H9 (cell line): Measurements from ENCODE around the gene PHF24. TPM values are rescaled to one million over a fixed set of nuclear protein-coding genes. Genes with fewer than 3 reads are reported as not detected.
A peak's percentile ranks its signal among the peaks of the same experiment; 100 is the strongest.

Source experiments
- DNase-seq: peaks from one replicate; pipeline ENCODE4 v3.0.0-alpha.2; 2017
- H2AFZ ChIP-seq: one replicate; pipeline ENCODE4 v1.6.1; 2013; ENCODE audit warnings: mild to moderate bottlenecking, low read length, control low read depth, moderate library complexity
- H2AK5ac ChIP-seq: 2 replicates; pipeline ENCODE4 v1.6.1; 2013; ENCODE audit warnings: low read length, control low read depth, mixed read lengths; ENCODE audit not compliant: insufficient read length
- H2BK120ac ChIP-seq: one replicate; pipeline ENCODE4 v1.6.1; 2013; ENCODE audit warnings: low read depth, mild to moderate bottlenecking, low read length, control low read depth, inconsistent platforms; ENCODE audit not compliant: poor library complexity, severe bottlenecking
- H2BK12ac ChIP-seq: 2 replicates; pipeline ENCODE4 v1.6.1; 2013; ENCODE audit warnings: low read length, control low read depth, mixed read lengths, low read depth; ENCODE audit not compliant: insufficient read length
- H2BK15ac ChIP-seq: 2 replicates; pipeline ENCODE4 v1.6.1; 2013; ENCODE audit warnings: low read depth, low read length, control low read depth
- H2BK20ac ChIP-seq: one replicate; pipeline ENCODE4 v1.6.1; 2013; ENCODE audit warnings: low read depth, mild to moderate bottlenecking, low read length, control low read depth, inconsistent platforms; ENCODE audit not compliant: poor library complexity, severe bottlenecking
- H2BK5ac ChIP-seq: 2 replicates; pipeline ENCODE4 v1.6.1; 2013; ENCODE audit warnings: low read length, control low read depth, mixed read lengths; ENCODE audit not compliant: insufficient read length
- H3K14ac ChIP-seq: 2 replicates; pipeline ENCODE4 v1.6.1; 2013; ENCODE audit warnings: low read length, control low read depth; ENCODE audit not compliant: insufficient read depth
- H3K18ac ChIP-seq: 2 replicates; pipeline ENCODE4 v1.6.1; 2013; ENCODE audit warnings: low read depth, mild to moderate bottlenecking, mixed read lengths, low read length, control low read depth; ENCODE audit not compliant: insufficient read length
- H3K23ac ChIP-seq: 2 replicates; pipeline ENCODE4 v1.6.1; 2013; ENCODE audit warnings: low read length, control low read depth, mixed read lengths, low read depth; ENCODE audit not compliant: insufficient read length
- H3K23me2 ChIP-seq: 2 replicates; pipeline ENCODE4 v1.6.1; 2013; ENCODE audit warnings: low read depth, mild to moderate bottlenecking, mixed read lengths, low read length, control low read depth; ENCODE audit not compliant: insufficient read length, poor library complexity, severe bottlenecking
- H3K27ac ChIP-seq: 2 replicates; pipeline ENCODE4 v1.5.1; 2013; ENCODE audit warnings: low read length, control low read depth, mixed read lengths, low read depth; ENCODE audit not compliant: insufficient read length
- H3K27me3 ChIP-seq: 2 replicates; pipeline ENCODE4 v1.6.1; 2013; ENCODE audit warnings: low read length, control low read depth, inconsistent platforms; ENCODE audit not compliant: insufficient read depth
- H3K4ac ChIP-seq: 2 replicates; pipeline ENCODE4 v1.6.1; 2013; ENCODE audit warnings: low read depth, mild to moderate bottlenecking, control low read depth, inconsistent platforms, low read length, moderate library complexity
- H3K4me1 ChIP-seq: 2 replicates; pipeline ENCODE4 v1.6.1; 2013; ENCODE audit warnings: low read length, control low read depth, inconsistent platforms; ENCODE audit not compliant: insufficient read depth
- H3K4me2 ChIP-seq: 2 replicates; pipeline ENCODE4 v1.6.1; 2013; ENCODE audit warnings: low read length, control low read depth, mixed read lengths; ENCODE audit not compliant: insufficient read length, insufficient read depth
- H3K56ac ChIP-seq: 2 replicates; pipeline ENCODE4 v1.6.1; 2013; ENCODE audit warnings: low read depth, mild to moderate bottlenecking, mixed read lengths, low read length, control low read depth; ENCODE audit not compliant: insufficient read length
- H3K79me1 ChIP-seq: 2 replicates; pipeline ENCODE4 v1.6.1; 2013; ENCODE audit warnings: low read depth, mild to moderate bottlenecking, moderate library complexity, low read length, control low read depth, inconsistent platforms; ENCODE audit not compliant: insufficient read depth, poor library complexity, severe bottlenecking
- H3K79me2 ChIP-seq: 2 replicates; pipeline ENCODE4 v1.6.1; 2013; ENCODE audit warnings: low read length, control low read depth, inconsistent platforms; ENCODE audit not compliant: insufficient read depth
- H3K9ac ChIP-seq: 2 replicates; pipeline ENCODE4 v1.6.1; 2013; ENCODE audit warnings: low read length, control low read depth, mixed read lengths; ENCODE audit not compliant: insufficient read length; ENCODE audit errors: extremely low read depth
- H3K9me3 ChIP-seq: one replicate; pipeline ENCODE4 v1.6.1; 2013; ENCODE audit warnings: low read depth, low read length, inconsistent platforms; ENCODE audit not compliant: control insufficient read depth
- H3T11ph ChIP-seq: one replicate; pipeline ENCODE4 v1.6.1; 2013; ENCODE audit warnings: mild to moderate bottlenecking, low read length, control low read depth, inconsistent platforms
- H4K20me1 ChIP-seq: one replicate; pipeline ENCODE4 v1.6.1; 2013; ENCODE audit not compliant: control insufficient read depth, insufficient read length, insufficient read depth
- H4K5ac ChIP-seq: 2 replicates; pipeline ENCODE4 v1.6.1; 2013; ENCODE audit warnings: low read depth, mild to moderate bottlenecking, mixed read lengths, low read length, control low read depth; ENCODE audit not compliant: insufficient read length
- H4K8ac ChIP-seq: replicated peaks from 2 replicates; pipeline ENCODE4 v1.6.1; 2013; ENCODE audit warnings: low read length, control low read depth, mixed read lengths, low read depth; ENCODE audit not compliant: insufficient read length
- H4K91ac ChIP-seq: 2 replicates; pipeline ENCODE4 v1.6.1; 2013; ENCODE audit warnings: low read depth, mild to moderate bottlenecking, moderate library complexity, mixed read lengths, low read length, control low read depth; ENCODE audit not compliant: insufficient read length
- H3K27ac Mint-ChIP-seq, 3 experiments: 2 replicates in 2 of 3; 3 replicates in 1 of 3; pipeline ENCODE4 v1.8.0; 2020 to 2021; ENCODE audit warnings: mixed read lengths in 3 of 3, mild to moderate bottlenecking in 1 of 3, moderate library complexity in 1 of 3
- H3K27me3 Mint-ChIP-seq: 2 replicates; pipeline ENCODE4 v1.8.0; 2021; ENCODE audit warnings: low read depth, mild to moderate bottlenecking, moderate library complexity, mixed read lengths
- H3K36me3 Mint-ChIP-seq, 3 experiments: 2 replicates in 2 of 3; 3 replicates in 1 of 3; pipeline ENCODE4 v1.8.0; 2020 to 2021; ENCODE audit warnings: low read depth in 3 of 3, mixed read lengths in 3 of 3; ENCODE audit not compliant: insufficient read depth in 1 of 3
- H3K4me1 Mint-ChIP-seq, 2 experiments: 2 replicates each; pipeline ENCODE4 v1.8.0; 2020; ENCODE audit warnings: mixed read lengths in 2 of 2
- H3K4me3 Mint-ChIP-seq, 2 experiments: 2 replicates in 1 of 2; 3 replicates in 1 of 2; pipeline ENCODE4 v1.8.0; 2020 to 2021; ENCODE audit warnings: mild to moderate bottlenecking in 2 of 2, mixed read lengths in 2 of 2, moderate library complexity in 1 of 2
- H3K9me3 Mint-ChIP-seq, 2 experiments: 2 replicates in 1 of 2; 3 replicates in 1 of 2; pipeline ENCODE4 v1.8.0; 2020; ENCODE audit warnings: mild to moderate bottlenecking in 2 of 2, mixed read lengths in 2 of 2, moderate library complexity in 1 of 2
- CTCF ChIP-seq: fragments of 200-600 bp; sonication (generic); conservative IDR thresholded peaks from 3 replicates; pipeline ENCODE4 v1.8.0; 2021; ENCODE audit warnings: antibody characterized with exemption, mild to moderate bottlenecking
- WGBS: extraction: QIAGEN DNeasy Blood & Tissue Kit; methylation state at CpG from one replicate; pipeline ENCODE4 v1.1.7; 2013; ENCODE audit warnings: missing lambda C conversion rate, low lambda C conversion rate, mixed read lengths; ENCODE audit not compliant: insufficient read length; ENCODE audit errors: extremely low coverage; 5-methylcytosine and 5-hydroxymethylcytosine counted together
- long read RNA-seq: library from polyadenylated mRNA; unstranded; transcript quantifications from one replicate; pipeline ENCODE4 v2.0.0, GENCODE V29; 2020
- total RNA-seq: library from RNA; stranded (reverse); gene quantifications from 2 replicates; pipeline ENCODE4 v1.2.1, GENCODE V29; 2021

Gene PHF24
- total RNA-seq: 0.24 and 0.68 TPM in 2 replicates
- long read RNA-seq, partial matches to known transcripts: 0 of 1 reads
- long read RNA-seq, other reads (novel, unspliced or antisense): 1 of 1 reads

GRCh38 chr9:34957492-34958410, at the start of gene PHF24:
TSS of gene PHF24 (plus strand) at chr9:34958285. CDS start at chr9:34971299, 13,014 bp downstream.
- no peak within 1 kb of the TSS for H3K9ac ChIP-seq
- no peak within 1 kb of the TSS for H4K91ac ChIP-seq
- peak; percentile 47 for DNase-seq
- H3K4me1 ChIP-seq: peaks cover 3% of the 10 kb centered on the region; the same call in 1 of the 2 replicates
- no peaks in the 10 kb centered on the region for H3K9me3 Mint-ChIP-seq
- no peaks in the 10 kb centered on the region for H4K20me1 ChIP-seq
- no peaks in the 10 kb centered on the region for H3K79me1 ChIP-seq
- H3K14ac ChIP-seq: peak within 1 kb of the TSS; percentile 42; the same call in 1 of the 2 replicates
- TF ChIP-seq CTCF: peak; percentile 26; the same call in 2 of the 3 replicates
- no peak within 1 kb of the TSS for H2AFZ ChIP-seq
- no peak within 1 kb of the TSS for H2BK120ac ChIP-seq
- H3K23ac ChIP-seq: no peak within 1 kb of the TSS
- no peak within 1 kb of the TSS for H4K5ac ChIP-seq
- H4K8ac ChIP-seq: no peak within 1 kb of the TSS
- H3K27me3 ChIP-seq: peaks cover 6% of the 10 kb centered on the region; the same call in 1 of the 2 replicates
- no peak within 1 kb of the TSS for H2AK5ac ChIP-seq
- H3K4me2 ChIP-seq: peak within 1 kb of the TSS; percentile 87
- H3K56ac ChIP-seq: no peak within 1 kb of the TSS
- H3K27ac ChIP-seq: no peak within 1 kb of the TSS
- no peak within 1 kb of the TSS for H3K4ac ChIP-seq
- H3K27me3 Mint-ChIP-seq: peaks cover 75% of the 10 kb centered on the region
- H2BK12ac ChIP-seq: no peak within 1 kb of the TSS
- peak within 1 kb of the TSS; percentile 66 to 84 for H3K4me3 Mint-ChIP-seq
- peaks cover 5% of the 10 kb centered on the region for H3K23me2 ChIP-seq
- H3T11ph ChIP-seq: no peak within 1 kb of the TSS
- H3K9me3 ChIP-seq: no peaks in the 10 kb centered on the region
- H3K79me2 ChIP-seq: no peaks in the 10 kb centered on the region
- H3K18ac ChIP-seq: no peak within 1 kb of the TSS
- H3K27ac Mint-ChIP-seq: no peak within 1 kb of the TSS; a peak in 1 of 7 replicates
- no CpG with 5 or more reads among the region's 116 CpGs for WGBS
- H3K36me3 Mint-ChIP-seq: no peaks in the 10 kb centered on the region
- no peak within 1 kb of the TSS for H2BK20ac ChIP-seq
- H2BK5ac ChIP-seq: no peak within 1 kb of the TSS
- peaks cover 16 to 30% of the 10 kb centered on the region in 2 experiments for H3K4me1 Mint-ChIP-seq
- H2BK15ac ChIP-seq: no peak within 1 kb of the TSS
